Activated T-cell treated with anti-CD3 and anti-CD28 coated beads, Interleukin-2, amount 50 U/mL, for 4 hours (primary cell): ENCODE measurements around the gene KL. TPM values are rescaled to one million over a fixed set of nuclear protein-coding genes. Genes with fewer than 3 reads are reported as not detected.

Experiments
- ATAC-seq, 2 donors: fragments of 200-7000 bp; cut with Tn5 transposase; one replicate each; pipeline ENCODE4 v1.10.0; 2021
- DNase-seq: peaks from one replicate; pipeline ENCODE4 v3.0.0-alpha.2; 2020
- H3K27me3 Mint-ChIP-seq: one replicate; pipeline ENCODE4 v1.8.0; 2021; ENCODE audit warnings: low read depth, mixed read lengths
- H3K36me3 Mint-ChIP-seq: one replicate; pipeline ENCODE4 v1.8.0; 2022; ENCODE audit warnings: mixed read lengths; ENCODE audit not compliant: insufficient read depth
- H3K4me1 Mint-ChIP-seq: one replicate; pipeline ENCODE4 v1.8.0; 2021; ENCODE audit warnings: low read depth, mixed read lengths
- H3K4me3 Mint-ChIP-seq: one replicate; pipeline ENCODE4 v1.8.0; 2021; ENCODE audit warnings: mild to moderate bottlenecking, moderate library complexity, mixed read lengths
- H3K9me3 Mint-ChIP-seq: one replicate; pipeline ENCODE4 v1.8.0; 2021; ENCODE audit warnings: mixed read lengths
- total RNA-seq, 3 donors: library from RNA; stranded (reverse); gene quantifications; one replicate each; pipeline ENCODE4 v1.2.1, GENCODE V29; 2021

The KL gene
- total RNA-seq, 3 donors from 2014 or later: 0.30 to 0.42 (median 0.38) TPM

- peaks cover 8% of the 10 kb centered on the region for H3K4me1 Mint-ChIP-seq
- peaks cover 16% of the 10 kb centered on the region for H3K27me3 Mint-ChIP-seq
- H3K36me3 Mint-ChIP-seq: no peaks in the 10 kb centered on the region
- ATAC-seq (no peak), DNase-seq (no peak)
- H3K4me3 Mint-ChIP-seq: no peak overlapping the region
- peaks cover 3% of the 10 kb centered on the region for H3K9me3 Mint-ChIP-seq
Observed at GRCh38 chr13:33034882-33035520, 18.8 kb downstream of the KL start.

- ATAC-seq: no peak
- no peaks in the 10 kb centered on the region for H3K36me3 Mint-ChIP-seq
- H3K4me3 Mint-ChIP-seq: no peak overlapping the region
- peaks cover 4% of the 10 kb centered on the region for H3K27me3 Mint-ChIP-seq
- no peak for DNase-seq
- H3K4me1 Mint-ChIP-seq: peaks cover 8% of the 10 kb centered on the region
- peaks cover 3% of the 10 kb centered on the region for H3K9me3 Mint-ChIP-seq
Observed at GRCh38 chr13:33037673-33038072, 21.4 kb downstream of the KL start.

GRCh38 chr13:33040090-33040489, 23.9 kb downstream of the KL start:
- Mint-ChIP-seq H3K4me1 (no peaks in the 10 kb centered on the region), H3K4me3 (no peak overlapping the region), H3K36me3 (no peaks in the 10 kb centered on the region), H3K27me3 (peaks cover 9% of the 10 kb centered on the region), H3K9me3 (no peaks in the 10 kb centered on the region)
- DNase-seq (no peak), ATAC-seq (no peak)

GRCh38 chr13:33045851-33046592, 29.8 kb downstream of the KL start:
- H3K27me3 Mint-ChIP-seq: peaks cover 18% of the 10 kb centered on the region
- no peaks in the 10 kb centered on the region for H3K9me3 Mint-ChIP-seq
- no peak for DNase-seq
- no peaks in the 10 kb centered on the region for H3K4me1 Mint-ChIP-seq
- ATAC-seq: no peak
- no peaks in the 10 kb centered on the region for H3K36me3 Mint-ChIP-seq
- no peak overlapping the region for H3K4me3 Mint-ChIP-seq

GRCh38 chr13:33050161-33050560, 33.9 kb downstream of the KL start:
- no peaks in the 10 kb centered on the region for H3K36me3 Mint-ChIP-seq
- H3K9me3 Mint-ChIP-seq: no peaks in the 10 kb centered on the region
- H3K4me3 Mint-ChIP-seq: no peak overlapping the region
- no peak for DNase-seq
- H3K27me3 Mint-ChIP-seq: peaks cover 14% of the 10 kb centered on the region
- H3K4me1 Mint-ChIP-seq: no peaks in the 10 kb centered on the region
- no peak for ATAC-seq

GRCh38 chr13:33051632-33052031, 35.4 kb downstream of the KL start:
- ATAC-seq: no peak

GRCh38 chr13:33052506-33053280, 36.5 kb downstream of the KL start:
- Mint-ChIP-seq H3K9me3 (no peaks in the 10 kb centered on the region), H3K4me3 (no peak overlapping the region), H3K27me3 (peaks cover 8% of the 10 kb centered on the region), H3K36me3 (no peaks in the 10 kb centered on the region), H3K4me1 (no peaks in the 10 kb centered on the region)
- ATAC-seq (no peak), DNase-seq (no peak)

More at GRCh38 chr13:33051632-33052031, 35.4 kb downstream of the KL start:
- Mint-ChIP-seq H3K27me3 (peaks cover 11% of the 10 kb centered on the region), H3K4me1 (no peaks in the 10 kb centered on the region), H3K36me3 (no peaks in the 10 kb centered on the region), H3K9me3 (no peaks in the 10 kb centered on the region), H3K4me3 (no peak overlapping the region)
- DNase-seq: no peak

- H3K27me3 Mint-ChIP-seq: peaks cover 8% of the 10 kb centered on the region
- no peak overlapping the region for H3K4me3 Mint-ChIP-seq
- no peaks in the 10 kb centered on the region for H3K4me1 Mint-ChIP-seq
- no peaks in the 10 kb centered on the region for H3K36me3 Mint-ChIP-seq
- no peak for DNase-seq
- no peaks in the 10 kb centered on the region for H3K9me3 Mint-ChIP-seq
- ATAC-seq: no peak
Observed at GRCh38 chr13:33053397-33054066, 37.3 kb downstream of the KL start.

- Mint-ChIP-seq H3K36me3 (no peaks in the 10 kb centered on the region), H3K9me3 (no peaks in the 10 kb centered on the region), H3K27me3 (peaks cover 3% of the 10 kb centered on the region), H3K4me1 (no peaks in the 10 kb centered on the region), H3K4me3 (no peak overlapping the region)
- no peak for ATAC-seq
- DNase-seq: no peak
Observed at GRCh38 chr13:33057019-33057780, 41.0 kb downstream of the KL start.

- Mint-ChIP-seq H3K27me3 (peaks cover 3% of the 10 kb centered on the region), H3K36me3 (no peaks in the 10 kb centered on the region), H3K4me3 (no peak overlapping the region), H3K9me3 (no peaks in the 10 kb centered on the region), H3K4me1 (no peaks in the 10 kb centered on the region)
- DNase-seq: no peak
- no peak for ATAC-seq
Observed at GRCh38 chr13:33058776-33059327, 42.6 kb downstream of the KL start.

GRCh38 chr13:33060815-33061214, 44.6 kb downstream of the KL start:
- Mint-ChIP-seq H3K27me3 (peaks cover 3% of the 10 kb centered on the region), H3K36me3 (no peaks in the 10 kb centered on the region), H3K9me3 (no peaks in the 10 kb centered on the region), H3K4me1 (no peaks in the 10 kb centered on the region), H3K4me3 (no peak overlapping the region)
- DNase-seq (no peak), ATAC-seq (no peak)

- H3K4me1 Mint-ChIP-seq: no peaks in the 10 kb centered on the region
- DNase-seq (no peak), ATAC-seq (no peak)
- no peaks in the 10 kb centered on the region for H3K9me3 Mint-ChIP-seq
- no peaks in the 10 kb centered on the region for H3K27me3 Mint-ChIP-seq
- no peak overlapping the region for H3K4me3 Mint-ChIP-seq
- no peaks in the 10 kb centered on the region for H3K36me3 Mint-ChIP-seq
Observed at GRCh38 chr13:33066329-33066728, 50.1 kb downstream of the KL start.

GRCh38 chr13:33069365-33069764, 53.1 kb downstream of the KL start:
- Mint-ChIP-seq H3K9me3 (no peaks in the 10 kb centered on the region), H3K27me3 (no peaks in the 10 kb centered on the region), H3K36me3 (no peaks in the 10 kb centered on the region), H3K4me3 (no peak overlapping the region), H3K4me1 (no peaks in the 10 kb centered on the region)
- ATAC-seq: no peak
- no peak for DNase-seq
